ENCODE results near the gene RNASEH2A. TPM values are rescaled to one million over a fixed set of nuclear protein-coding genes. Genes with fewer than 3 reads are reported as not detected.

RNASEH2A gene
- total and polyA plus RNA-seq, 2 experiments from 2014 or later: 16.9 to 32.3 TPM

- in situ Hi-C loops (cut with MboI): no loop called here
Observed at GRCh38 chr19:12858041-12858928, 51.9 kb downstream of the RNASEH2A start.

GRCh38 chr19:12859546-12859945, 53.2 kb downstream of the RNASEH2A start:
- no peaks in the 10 kb centered on the region for H3K9me3 ChIP-seq (ENCODE audit: low read depth)
- H3F3A ChIP-seq (ENCODE audit: insufficient read depth): no peaks in the 10 kb centered on the region
- in situ Hi-C loops (cut with MboI): no loop called here
- WGBS, 2 experiments (ENCODE audit: low coverage in 1 of 2, low lambda C conversion rate in 2 of 2, missing lambda C conversion rate in 2 of 2): 51 to 54% methylated on average over 7 of the region's 7 CpGs
- no peaks in the 10 kb centered on the region for H4K20me1 ChIP-seq (ENCODE audit: insufficient read depth)
- no peaks in the 10 kb centered on the region for H3K27me3 ChIP-seq (replicated peaks; ENCODE audit: insufficient read depth)
- no peak overlapping the region for H2AFZ ChIP-seq
- H3K4me2 ChIP-seq (ENCODE audit: unreplicated experiment): no peak overlapping the region
- TF ChIP-seq EZH2 (IDR thresholded peaks at IDR 0.05; ENCODE audit: insufficient read depth, poor library complexity, severe bottlenecking): no peak
- no peak for TF ChIP-seq EZH2phosphoT487 (IDR thresholded peaks at IDR 0.05; ENCODE audit: insufficient read depth, low read depth)
- no peak for DNase-seq
- H3K9ac ChIP-seq: no peak overlapping the region
- no peaks in the 10 kb centered on the region for H3K4me1 ChIP-seq (ENCODE audit: insufficient read depth)
- H3K27ac ChIP-seq: no peak overlapping the region
- H3K9me2 ChIP-seq (ENCODE audit: insufficient read depth): no peaks in the 10 kb centered on the region
- no peak overlapping the region for H3K4me3 ChIP-seq
- no peaks in the 10 kb centered on the region for H3K79me2 ChIP-seq (ENCODE audit: insufficient read depth)
- H3K36me3 ChIP-seq (ENCODE audit: low read depth): no peaks in the 10 kb centered on the region

More at GRCh38 chr19:12858041-12858928, 51.9 kb downstream of the RNASEH2A start:
- TF ChIP-seq EZH2 (IDR thresholded peaks at IDR 0.05; ENCODE audit: insufficient read depth, poor library complexity, severe bottlenecking) (no peak), EZH2phosphoT487 (IDR thresholded peaks at IDR 0.05; ENCODE audit: insufficient read depth, low read depth) (no peak)
- no peaks in the 10 kb centered on the region for H4K20me1 ChIP-seq (ENCODE audit: insufficient read depth)
- H3K4me2 ChIP-seq (ENCODE audit: unreplicated experiment): no peak overlapping the region
- H3K27ac ChIP-seq: no peak overlapping the region
- no peaks in the 10 kb centered on the region for H3K36me3 ChIP-seq (ENCODE audit: low read depth)
- no peak overlapping the region for H3K4me3 ChIP-seq
- no peaks in the 10 kb centered on the region for H3K9me2 ChIP-seq (ENCODE audit: insufficient read depth)
- H3K79me2 ChIP-seq (ENCODE audit: insufficient read depth): no peaks in the 10 kb centered on the region
- 87 to 90% methylated on average over 32 to 35 of the region's 35 CpGs for WGBS, 2 experiments (ENCODE audit: low coverage in 1 of 2, low lambda C conversion rate in 2 of 2, missing lambda C conversion rate in 2 of 2)
- no peaks in the 10 kb centered on the region for H3K4me1 ChIP-seq (ENCODE audit: insufficient read depth)
- H3K9me3 ChIP-seq (ENCODE audit: low read depth): no peaks in the 10 kb centered on the region
- no peak for DNase-seq
- H3F3A ChIP-seq (ENCODE audit: insufficient read depth): no peaks in the 10 kb centered on the region
- H2AFZ ChIP-seq: no peak overlapping the region
- H3K27me3 ChIP-seq (replicated peaks; ENCODE audit: insufficient read depth): no peaks in the 10 kb centered on the region
- no peak overlapping the region for H3K9ac ChIP-seq

Small RNA genes within 50 kb of the gene (microRNA-seq; reads per million reads assigned to microRNA genes)
- gene MIR5684 (ENCODE audit: borderline number of aligned reads) (not detected), gene MIR6794 (ENCODE audit: borderline number of aligned reads) (not detected)

Small RNA genes within 50 kb of the gene (small RNA-seq; reads per million reads assigned to genes)
- not detected for gene MIR5684 (ENCODE audit: low read depth, low replicate concordance)
- not detected for gene MIR6794 (ENCODE audit: low read depth, low replicate concordance)

Other genes with a start within 250 kb of the RNASEH2A start
- 4.0 and 11.8 TPM in 2 replicates for gene ZNF490, start 195.8 kb upstream of the RNASEH2A start, total RNA-seq (2014; rRNA removed; shearing (Covaris generic))
- gene ZNF490, start 195.8 kb upstream of the RNASEH2A start, polyA plus RNA-seq (2016; fragmentation: Nextera tagmentation; extraction: Ambion mirVana): 2.6 and 2.7 TPM in 2 replicates
- gene ZNF791, start 195.7 kb upstream of the RNASEH2A start, total RNA-seq (2014; rRNA removed; shearing (Covaris generic)): 11.6 and 11.9 TPM in 2 replicates
- gene ZNF791, start 195.7 kb upstream of the RNASEH2A start, polyA plus RNA-seq (2016; fragmentation: Nextera tagmentation; extraction: Ambion mirVana): 12.6 and 14.5 TPM in 2 replicates
- gene MAN2B1, start 139.8 kb upstream of the RNASEH2A start, total RNA-seq (2014; rRNA removed; shearing (Covaris generic)): 56.5 and 81.7 TPM in 2 replicates
- 37.1 and 40.6 TPM in 2 replicates for gene MAN2B1, start 139.8 kb upstream of the RNASEH2A start, polyA plus RNA-seq (2016; fragmentation: Nextera tagmentation; extraction: Ambion mirVana)
- gene WDR83, start 139.8 kb upstream of the RNASEH2A start, total RNA-seq (2014; rRNA removed; shearing (Covaris generic)): 8.2 and 9.4 TPM in 2 replicates
- gene WDR83, start 139.8 kb upstream of the RNASEH2A start, polyA plus RNA-seq (2016; fragmentation: Nextera tagmentation; extraction: Ambion mirVana): 12.7 and 13.1 TPM in 2 replicates
- gene DHPS, start 124.7 kb upstream of the RNASEH2A start, total RNA-seq (2014; rRNA removed; shearing (Covaris generic)): 68.4 and 104 TPM in 2 replicates
- 50.9 and 56.0 TPM in 2 replicates for gene DHPS, start 124.7 kb upstream of the RNASEH2A start, polyA plus RNA-seq (2016; fragmentation: Nextera tagmentation; extraction: Ambion mirVana)
- not detected in 2 replicates for gene GNG14, start 118.6 kb upstream of the RNASEH2A start, total RNA-seq (2014; rRNA removed; shearing (Covaris generic))
- gene GNG14, start 118.6 kb upstream of the RNASEH2A start, polyA plus RNA-seq (2016; fragmentation: Nextera tagmentation; extraction: Ambion mirVana): not detected in 2 replicates
- gene FBXW9, start 110.0 kb upstream of the RNASEH2A start, total RNA-seq (2014; rRNA removed; shearing (Covaris generic)): 13.8 and 22.3 TPM in 2 replicates
- gene FBXW9, start 110.0 kb upstream of the RNASEH2A start, polyA plus RNA-seq (2016; fragmentation: Nextera tagmentation; extraction: Ambion mirVana): 14.2 TPM in 2 replicates
- 30.9 and 34.3 TPM in 2 replicates for gene TNPO2, start 82.7 kb upstream of the RNASEH2A start, total RNA-seq (2014; rRNA removed; shearing (Covaris generic))
- 13.2 and 13.3 TPM in 2 replicates for gene TNPO2, start 82.7 kb upstream of the RNASEH2A start, polyA plus RNA-seq (2016; fragmentation: Nextera tagmentation; extraction: Ambion mirVana)
- 202 and 210 TPM in 2 replicates for gene TRIR, start 71.9 kb upstream of the RNASEH2A start, total RNA-seq (2014; rRNA removed; shearing (Covaris generic))
- gene TRIR, start 71.9 kb upstream of the RNASEH2A start, polyA plus RNA-seq (2016; fragmentation: Nextera tagmentation; extraction: Ambion mirVana): 162 and 170 TPM in 2 replicates
- gene GET3, start 69.1 kb upstream of the RNASEH2A start, total RNA-seq (2014; rRNA removed; shearing (Covaris generic)): 81.3 and 110 TPM in 2 replicates
- gene GET3, start 69.1 kb upstream of the RNASEH2A start, polyA plus RNA-seq (2016; fragmentation: Nextera tagmentation; extraction: Ambion mirVana): 106 and 111 TPM in 2 replicates
- not detected in 2 replicates for gene BEST2, start 54.8 kb upstream of the RNASEH2A start, total RNA-seq (2014; rRNA removed; shearing (Covaris generic))
- gene BEST2, start 54.8 kb upstream of the RNASEH2A start, polyA plus RNA-seq (2016; fragmentation: Nextera tagmentation; extraction: Ambion mirVana): not detected in 2 replicates
- gene HOOK2, start 31.0 kb upstream of the RNASEH2A start, total RNA-seq (2014; rRNA removed; shearing (Covaris generic)): 17.1 TPM in 2 replicates
- gene HOOK2, start 31.0 kb upstream of the RNASEH2A start, polyA plus RNA-seq (2016; fragmentation: Nextera tagmentation; extraction: Ambion mirVana): 11.8 and 12.4 TPM in 2 replicates
- gene JUNB, start 15.1 kb upstream of the RNASEH2A start, total RNA-seq (2014; rRNA removed; shearing (Covaris generic)): 159 and 195 TPM in 2 replicates
- 95.1 and 96.2 TPM in 2 replicates for gene JUNB, start 15.1 kb upstream of the RNASEH2A start, polyA plus RNA-seq (2016; fragmentation: Nextera tagmentation; extraction: Ambion mirVana)
- 230 TPM in 2 replicates for gene PRDX2, start 4.8 kb upstream of the RNASEH2A start, total RNA-seq (2014; rRNA removed; shearing (Covaris generic))
- gene PRDX2, start 4.8 kb upstream of the RNASEH2A start, polyA plus RNA-seq (2016; fragmentation: Nextera tagmentation; extraction: Ambion mirVana): 252 TPM in 2 replicates
- not detected in 2 replicates for gene THSD8, start 4.5 kb upstream of the RNASEH2A start, total RNA-seq (2014; rRNA removed; shearing (Covaris generic))
- gene THSD8, start 4.5 kb upstream of the RNASEH2A start, polyA plus RNA-seq (2016; fragmentation: Nextera tagmentation; extraction: Ambion mirVana): 10.8 and 12.5 TPM in 2 replicates
- gene RTBDN, start 28.0 kb downstream of the RNASEH2A start, total RNA-seq (2014; rRNA removed; shearing (Covaris generic)): not detected in 2 replicates
- not detected in 2 replicates for gene RTBDN, start 28.0 kb downstream of the RNASEH2A start, polyA plus RNA-seq (2016; fragmentation: Nextera tagmentation; extraction: Ambion mirVana)
- 1.8 TPM in 1 of 2 replicates, not detected in the other for gene MAST1, start 31.9 kb downstream of the RNASEH2A start, total RNA-seq (2014; rRNA removed; shearing (Covaris generic))
- gene MAST1, start 31.9 kb downstream of the RNASEH2A start, polyA plus RNA-seq (2016; fragmentation: Nextera tagmentation; extraction: Ambion mirVana): 0.24 TPM in 1 of 2 replicates, not detected in the other
- gene DNASE2, start 74.9 kb downstream of the RNASEH2A start, total RNA-seq (2014; rRNA removed; shearing (Covaris generic)): 35.4 and 40.9 TPM in 2 replicates
- gene DNASE2, start 74.9 kb downstream of the RNASEH2A start, polyA plus RNA-seq (2016; fragmentation: Nextera tagmentation; extraction: Ambion mirVana): 51.7 and 52.4 TPM in 2 replicates
- 0.11 TPM in 1 of 2 replicates, not detected in the other for gene KLF1, start 80.6 kb downstream of the RNASEH2A start, total RNA-seq (2014; rRNA removed; shearing (Covaris generic))
- not detected in 2 replicates for gene KLF1, start 80.6 kb downstream of the RNASEH2A start, polyA plus RNA-seq (2016; fragmentation: Nextera tagmentation; extraction: Ambion mirVana)
- 22.5 and 30.0 TPM in 2 replicates for gene GCDH, start 84.6 kb downstream of the RNASEH2A start, total RNA-seq (2014; rRNA removed; shearing (Covaris generic))
- gene GCDH, start 84.6 kb downstream of the RNASEH2A start, polyA plus RNA-seq (2016; fragmentation: Nextera tagmentation; extraction: Ambion mirVana): 20.0 and 20.7 TPM in 2 replicates
- gene SYCE2, start 112.7 kb downstream of the RNASEH2A start, total RNA-seq (2014; rRNA removed; shearing (Covaris generic)): 0.25 TPM in 1 of 2 replicates, not detected in the other
- gene SYCE2, start 112.7 kb downstream of the RNASEH2A start, polyA plus RNA-seq (2016; fragmentation: Nextera tagmentation; extraction: Ambion mirVana): 0.49 and 0.56 TPM in 2 replicates
- 33.5 and 39.2 TPM in 2 replicates for gene FARSA, start 127.1 kb downstream of the RNASEH2A start, total RNA-seq (2014; rRNA removed; shearing (Covaris generic))
- gene FARSA, start 127.1 kb downstream of the RNASEH2A start, polyA plus RNA-seq (2016; fragmentation: Nextera tagmentation; extraction: Ambion mirVana): 79.9 and 83.4 TPM in 2 replicates
- 1,238 and 1,432 TPM in 2 replicates for gene CALR, start 132.0 kb downstream of the RNASEH2A start, total RNA-seq (2014; rRNA removed; shearing (Covaris generic))
- 1,015 and 1,067 TPM in 2 replicates for gene CALR, start 132.0 kb downstream of the RNASEH2A start, polyA plus RNA-seq (2016; fragmentation: Nextera tagmentation; extraction: Ambion mirVana)
- gene RAD23A, start 139.3 kb downstream of the RNASEH2A start, total RNA-seq (2014; rRNA removed; shearing (Covaris generic)): 88.5 and 107 TPM in 2 replicates
- gene RAD23A, start 139.3 kb downstream of the RNASEH2A start, polyA plus RNA-seq (2016; fragmentation: Nextera tagmentation; extraction: Ambion mirVana): 177 and 182 TPM in 2 replicates
- gene GADD45GIP1, start 150.6 kb downstream of the RNASEH2A start, total RNA-seq (2014; rRNA removed; shearing (Covaris generic)): 41.6 and 48.4 TPM in 2 replicates
- 132 and 136 TPM in 2 replicates for gene GADD45GIP1, start 150.6 kb downstream of the RNASEH2A start, polyA plus RNA-seq (2016; fragmentation: Nextera tagmentation; extraction: Ambion mirVana)
- gene DAND5, start 163.0 kb downstream of the RNASEH2A start, total RNA-seq (2014; rRNA removed; shearing (Covaris generic)): not detected in 2 replicates
- gene DAND5, start 163.0 kb downstream of the RNASEH2A start, polyA plus RNA-seq (2016; fragmentation: Nextera tagmentation; extraction: Ambion mirVana): not detected in 2 replicates
- gene NFIX, start 188.9 kb downstream of the RNASEH2A start, total RNA-seq (2014; rRNA removed; shearing (Covaris generic)): 71.0 and 81.4 TPM in 2 replicates
- gene NFIX, start 188.9 kb downstream of the RNASEH2A start, polyA plus RNA-seq (2016; fragmentation: Nextera tagmentation; extraction: Ambion mirVana): 59.2 and 60.8 TPM in 2 replicates